ENCODE data around the gene PEX14.

- TF ChIP-seq POLR2A (IDR thresholded peaks at IDR 0.05), result no peak
- TF ChIP-seq POLR2AphosphoS5 (IDR thresholded peaks at IDR 0.05), result no peak
- TF ChIP-seq CTCF (IDR thresholded peaks at IDR 0.05), result no peak
- TF ChIP-seq EP300 (IDR thresholded peaks at IDR 0.05), result no peak
Measured at GRCh38 chr1:10597492-10598388, 123.0 kb downstream of the PEX14 start.

Data from gastroesophageal sphincter (tissue), 3 donors.